ENCODE measurements around the gene MAB21L4.

Gene MAB21L4

DNA sequence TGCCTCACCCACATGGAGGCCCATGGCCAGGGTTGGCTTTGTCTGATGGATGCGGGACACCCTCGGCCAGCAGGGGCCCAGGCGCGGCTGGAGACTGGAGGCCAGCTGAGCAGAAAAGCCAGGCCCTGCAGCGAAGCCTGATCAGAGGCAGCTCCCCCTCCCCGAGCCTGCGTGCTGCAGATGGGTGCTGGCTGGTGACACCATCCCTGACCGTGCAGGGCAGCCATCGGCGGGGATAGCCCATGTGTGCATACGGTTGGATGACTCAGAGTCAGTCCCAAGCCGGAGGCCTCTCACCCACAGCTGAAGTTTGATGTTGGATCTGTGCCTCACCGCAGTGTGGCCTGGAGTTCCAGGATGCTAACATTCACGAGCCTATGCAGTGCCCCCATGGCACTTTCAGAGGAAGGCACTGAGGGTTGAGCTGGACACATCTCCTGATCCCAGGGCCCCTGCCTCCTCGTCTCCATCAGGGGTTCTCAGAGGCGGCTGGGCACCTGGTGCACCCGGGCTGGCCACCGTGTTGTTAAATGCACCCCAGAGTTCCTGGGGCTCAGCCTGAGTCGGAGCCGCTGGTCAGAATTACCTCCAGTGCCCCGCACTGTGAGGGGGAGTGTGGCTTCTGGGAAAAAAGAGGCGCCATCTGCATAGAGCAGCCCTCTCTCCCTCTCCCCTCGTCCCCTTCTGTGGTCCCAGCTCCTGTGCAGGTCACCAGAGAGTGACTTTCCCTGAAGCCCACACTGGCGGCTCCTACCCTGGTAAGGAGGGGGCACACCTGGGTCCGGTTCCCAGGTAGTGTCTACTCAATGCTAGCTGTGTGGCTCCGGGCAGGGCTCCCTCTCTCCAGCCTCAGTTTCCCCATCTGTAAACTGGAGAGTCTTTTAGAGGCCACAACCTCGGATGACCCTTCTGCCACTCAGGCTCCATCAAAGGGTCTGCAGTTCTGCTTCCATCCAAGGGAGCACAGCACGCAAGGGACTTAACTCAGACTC, 56.5 kb downstream of the MAB21L4 start:
- DNase-seq (ENCODE audit: low read depth): no peak
- TF ChIP-seq, protein P1, sequence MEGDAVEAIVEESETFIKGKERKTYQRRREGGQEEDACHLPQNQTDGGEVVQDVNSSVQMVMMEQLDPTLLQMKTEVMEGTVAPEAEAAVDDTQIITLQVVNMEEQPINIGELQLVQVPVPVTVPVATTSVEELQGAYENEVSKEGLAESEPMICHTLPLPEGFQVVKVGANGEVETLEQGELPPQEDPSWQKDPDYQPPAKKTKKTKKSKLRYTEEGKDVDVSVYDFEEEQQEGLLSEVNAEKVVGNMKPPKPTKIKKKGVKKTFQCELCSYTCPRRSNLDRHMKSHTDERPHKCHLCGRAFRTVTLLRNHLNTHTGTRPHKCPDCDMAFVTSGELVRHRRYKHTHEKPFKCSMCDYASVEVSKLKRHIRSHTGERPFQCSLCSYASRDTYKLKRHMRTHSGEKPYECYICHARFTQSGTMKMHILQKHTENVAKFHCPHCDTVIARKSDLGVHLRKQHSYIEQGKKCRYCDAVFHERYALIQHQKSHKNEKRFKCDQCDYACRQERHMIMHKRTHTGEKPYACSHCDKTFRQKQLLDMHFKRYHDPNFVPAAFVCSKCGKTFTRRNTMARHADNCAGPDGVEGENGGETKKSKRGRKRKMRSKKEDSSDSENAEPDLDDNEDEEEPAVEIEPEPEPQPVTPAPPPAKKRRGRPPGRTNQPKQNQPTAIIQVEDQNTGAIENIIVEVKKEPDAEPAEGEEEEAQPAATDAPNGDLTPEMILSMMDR (conservative IDR thresholded peaks at IDR 0.05; ENCODE audit: low read depth, low read length): no peak
- no peak overlapping the region for H3K4me3 ChIP-seq (ENCODE audit: low read length)

DNA sequence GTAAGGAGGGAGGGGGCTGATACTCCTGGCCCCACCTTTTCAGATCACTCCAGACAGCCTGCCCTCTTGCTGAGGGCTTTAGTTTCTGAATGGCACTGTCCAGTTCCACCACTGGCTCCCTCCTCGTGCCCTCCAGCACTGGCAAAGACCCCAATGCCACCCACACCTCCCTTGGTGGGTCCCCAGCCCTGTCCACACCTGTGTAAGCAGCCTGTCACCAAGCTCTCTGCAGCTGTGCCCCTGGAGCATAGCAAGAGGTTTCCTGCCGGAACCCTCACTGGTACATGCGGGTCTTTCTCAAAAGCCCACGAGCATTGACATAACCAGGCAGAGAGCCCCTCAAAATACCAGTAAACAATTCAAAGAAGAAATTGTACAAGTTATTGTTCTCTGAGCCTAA, 58.3 kb downstream of the MAB21L4 start:
- H3K4me3 ChIP-seq (ENCODE audit: low read length): no peak overlapping the region
- TF ChIP-seq, protein P1 (conservative IDR thresholded peaks at IDR 0.05; ENCODE audit: low read depth, low read length): no peak
- DNase-seq (ENCODE audit: low read depth): no peak

DNA sequence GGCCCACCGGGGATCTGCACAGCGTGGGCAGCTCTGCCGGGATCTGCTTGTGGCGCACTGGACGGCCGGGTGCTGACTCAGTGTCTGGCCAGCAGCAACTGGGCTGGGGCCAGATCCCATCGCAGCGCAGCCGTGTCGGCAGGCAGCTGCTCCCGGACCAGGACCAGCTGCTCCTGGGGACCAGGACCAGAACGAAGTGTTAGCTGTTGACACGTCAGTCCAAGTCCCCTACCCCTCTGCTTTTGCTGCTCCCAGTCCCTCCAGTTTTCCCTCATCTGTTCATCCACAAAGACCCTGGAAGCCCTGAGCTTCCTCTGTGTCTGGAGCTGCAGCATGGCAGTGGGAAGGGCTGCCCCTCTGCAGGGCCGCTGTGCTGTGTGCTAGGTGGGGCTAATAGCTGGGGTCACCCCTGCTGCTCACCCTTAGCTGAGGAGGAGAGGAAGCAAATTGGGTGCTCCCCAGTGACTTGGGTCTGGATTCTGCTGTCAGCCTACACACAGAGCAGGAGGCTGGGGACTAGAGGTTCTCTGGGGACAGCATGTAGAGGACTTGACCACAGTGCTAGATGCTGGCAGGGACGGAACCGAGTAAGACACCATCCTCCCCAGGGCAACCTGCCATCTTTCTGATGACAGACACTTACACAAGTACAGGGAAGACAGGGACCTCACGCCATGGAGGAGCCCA, 59.0 kb downstream of the MAB21L4 start:
- DNase-seq (ENCODE audit: low read depth): no peak
- TF ChIP-seq, protein P1 (conservative IDR thresholded peaks at IDR 0.05; ENCODE audit: low read depth, low read length): no peak
- H3K4me3 ChIP-seq (ENCODE audit: low read length): no peak overlapping the region

All from retinal pigment epithelial cell (primary cell).